HG02840 (cell line): ENCODE data around the gene GPC6.

ENCODE experiments used
- ATAC-seq: cut with Tn5 transposase; IDR thresholded peaks from one replicate; pipeline ENCODE4 v1.9.1; 2021; ENCODE audit warnings: mild to moderate bottlenecking, moderate library complexity, moderate number of reproducible peaks; ENCODE audit not compliant: unreplicated experiment, low FRiP score

Gene GPC6

GRCh38 chr13:93539914-93540313, 313.3 kb downstream of the GPC6 start:
- ATAC-seq, result no peak

- no peak for ATAC-seq
Measured at GRCh38 chr13:93547886-93548285, 321.3 kb downstream of the GPC6 start.

- no peak for ATAC-seq
Measured at GRCh38 chr13:93549326-93550005, 322.9 kb downstream of the GPC6 start.

- no peak for ATAC-seq
Measured at GRCh38 chr13:93550236-93550635, 323.6 kb downstream of the GPC6 start.

- no peak for ATAC-seq
Measured at GRCh38 chr13:93552596-93552995, 326.0 kb downstream of the GPC6 start.

GRCh38 chr13:93554514-93554913, 327.9 kb downstream of the GPC6 start:
- no peak for ATAC-seq

GRCh38 chr13:93558637-93559036, 332.0 kb downstream of the GPC6 start:
- no peak for ATAC-seq

- ATAC-seq, result no peak
Measured at GRCh38 chr13:93559718-93560117, 333.1 kb downstream of the GPC6 start.

- ATAC-seq, result no peak
Measured at GRCh38 chr13:93561576-93562225, 335.1 kb downstream of the GPC6 start.

- no peak for ATAC-seq
Measured at GRCh38 chr13:93562676-93563075, 336.1 kb downstream of the GPC6 start.

GRCh38 chr13:93577105-93577504, 350.5 kb downstream of the GPC6 start:
- no peak for ATAC-seq

GRCh38 chr13:93589788-93590187, 363.2 kb downstream of the GPC6 start:
- no peak for ATAC-seq

- ATAC-seq, result no peak
Measured at GRCh38 chr13:93603043-93603442, 376.4 kb downstream of the GPC6 start.

- no peak for ATAC-seq
Measured at GRCh38 chr13:93614776-93615175, 388.2 kb downstream of the GPC6 start.

GRCh38 chr13:93620181-93620765, 393.7 kb downstream of the GPC6 start:
- ATAC-seq, result no peak

- no peak for ATAC-seq
Measured at GRCh38 chr13:93621051-93621450, 394.4 kb downstream of the GPC6 start.

GRCh38 chr13:93621966-93622365, 395.4 kb downstream of the GPC6 start:
- no peak for ATAC-seq

GRCh38 chr13:93624311-93624777, 397.7 kb downstream of the GPC6 start:
- no peak for ATAC-seq

- no peak for ATAC-seq
Measured at GRCh38 chr13:93625536-93625935, 398.9 kb downstream of the GPC6 start.

GRCh38 chr13:93628136-93628797, 401.7 kb downstream of the GPC6 start:
- ATAC-seq, result no peak

GRCh38 chr13:93635616-93636032, 409.0 kb downstream of the GPC6 start:
- ATAC-seq, result no peak
